Natural killer cell treated with Interleukin-12 subunit alpha and Interleukin-12 subunit beta and Interleukin-15 and Interleukin-18, amount 100 ng/mL, for 72 hours (primary cell): ENCODE data around the gene MPO. TPM values are rescaled to one million over a fixed set of nuclear protein-coding genes. Genes with fewer than 3 reads are reported as not detected.
A peak's percentile ranks its signal among the peaks of the same experiment; 100 is the strongest.

Experiments
- ATAC-seq, 2 donors: fragments of 150-1000 bp; cut with Tn5 transposase in 1 of 2; sonication (Bioruptor Pico), chemical (Tn5 transposase) in 1 of 2; 2 replicates each; pipeline ENCODE4 v1.10.0; 2021
- DNase-seq: peaks from one replicate; pipeline ENCODE4 v3.0.0; 2022; ENCODE audit warnings: low spot score
- H3K27ac Mint-ChIP-seq, 2 donors: 1 replicate in 1 of 2; 2 replicates in 1 of 2; pipeline ENCODE4 v1.8.0; 2022; ENCODE audit warnings: mixed read lengths in 2 of 2, mild to moderate bottlenecking in 1 of 2, moderate library complexity in 1 of 2
- H3K27me3 Mint-ChIP-seq, 2 donors: 1 replicate in 1 of 2; 2 replicates in 1 of 2; pipeline ENCODE4 v1.8.0; 2022; ENCODE audit warnings: mixed read lengths in 2 of 2
- H3K36me3 Mint-ChIP-seq: one replicate; pipeline ENCODE4 v1.8.0; 2022; ENCODE audit warnings: mixed read lengths
- H3K4me1 Mint-ChIP-seq, 2 donors: 1 replicate in 1 of 2; 2 replicates in 1 of 2; pipeline ENCODE4 v1.8.0; 2022; ENCODE audit warnings: low read depth in 2 of 2, mixed read lengths in 2 of 2, mild to moderate bottlenecking in 1 of 2
- H3K4me3 Mint-ChIP-seq: one replicate; pipeline ENCODE4 v1.8.0; 2022; ENCODE audit warnings: mixed read lengths
- H3K9me3 Mint-ChIP-seq: 2 replicates; pipeline ENCODE4 v1.8.0; 2022; ENCODE audit warnings: mixed read lengths
- total RNA-seq, 2 donors: library from RNA; stranded (reverse); gene quantifications; one replicate each; pipeline ENCODE4 v1.2.3, GENCODE V29; 2022

Gene MPO
- total RNA-seq, 2 donors from 2014 or later: not detected

DNA sequence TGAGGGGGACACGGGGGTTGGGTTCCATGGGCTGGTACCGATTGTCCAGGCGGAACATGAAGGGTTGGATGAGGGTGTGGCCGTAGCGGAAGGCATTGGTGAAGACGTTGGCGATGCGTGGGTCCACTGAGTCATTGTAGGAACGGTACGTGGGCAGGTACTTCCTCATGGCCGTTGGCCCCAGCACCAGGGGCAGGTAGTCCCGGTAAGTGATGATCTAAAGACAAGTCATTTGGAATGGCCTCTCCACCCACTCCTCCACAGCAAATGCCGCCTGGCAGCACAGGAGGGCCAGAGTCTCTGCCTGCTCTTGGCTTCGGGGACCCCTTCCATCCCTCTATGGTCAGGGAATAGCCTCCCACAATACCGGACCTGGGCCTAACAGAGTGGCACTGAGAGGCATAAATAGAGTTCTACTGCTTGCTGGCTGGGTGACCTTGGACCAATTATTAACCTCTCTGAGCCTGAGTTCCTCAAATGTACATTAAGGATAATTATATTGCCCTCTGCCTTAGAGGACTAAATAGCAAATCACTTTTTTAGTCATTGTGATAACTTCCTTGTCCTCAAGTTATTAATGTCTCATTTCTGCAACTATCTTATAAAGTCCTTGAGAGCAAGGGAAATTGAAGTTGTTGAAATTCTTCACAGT lies 7.2 kb downstream of the MPO start:
- ATAC-seq: no peak
- no peaks in the 10 kb centered on the region for H3K9me3 Mint-ChIP-seq
- peaks cover 0 to 13% of the 10 kb centered on the region in 2 donors for H3K27me3 Mint-ChIP-seq
- no peak for DNase-seq
- no peak overlapping the region for H3K4me3 Mint-ChIP-seq
- H3K4me1 Mint-ChIP-seq: peaks cover 0 to 2% of the 10 kb centered on the region in 2 donors
- no peaks in the 10 kb centered on the region for H3K36me3 Mint-ChIP-seq
- H3K27ac Mint-ChIP-seq: no peak overlapping the region

DNA sequence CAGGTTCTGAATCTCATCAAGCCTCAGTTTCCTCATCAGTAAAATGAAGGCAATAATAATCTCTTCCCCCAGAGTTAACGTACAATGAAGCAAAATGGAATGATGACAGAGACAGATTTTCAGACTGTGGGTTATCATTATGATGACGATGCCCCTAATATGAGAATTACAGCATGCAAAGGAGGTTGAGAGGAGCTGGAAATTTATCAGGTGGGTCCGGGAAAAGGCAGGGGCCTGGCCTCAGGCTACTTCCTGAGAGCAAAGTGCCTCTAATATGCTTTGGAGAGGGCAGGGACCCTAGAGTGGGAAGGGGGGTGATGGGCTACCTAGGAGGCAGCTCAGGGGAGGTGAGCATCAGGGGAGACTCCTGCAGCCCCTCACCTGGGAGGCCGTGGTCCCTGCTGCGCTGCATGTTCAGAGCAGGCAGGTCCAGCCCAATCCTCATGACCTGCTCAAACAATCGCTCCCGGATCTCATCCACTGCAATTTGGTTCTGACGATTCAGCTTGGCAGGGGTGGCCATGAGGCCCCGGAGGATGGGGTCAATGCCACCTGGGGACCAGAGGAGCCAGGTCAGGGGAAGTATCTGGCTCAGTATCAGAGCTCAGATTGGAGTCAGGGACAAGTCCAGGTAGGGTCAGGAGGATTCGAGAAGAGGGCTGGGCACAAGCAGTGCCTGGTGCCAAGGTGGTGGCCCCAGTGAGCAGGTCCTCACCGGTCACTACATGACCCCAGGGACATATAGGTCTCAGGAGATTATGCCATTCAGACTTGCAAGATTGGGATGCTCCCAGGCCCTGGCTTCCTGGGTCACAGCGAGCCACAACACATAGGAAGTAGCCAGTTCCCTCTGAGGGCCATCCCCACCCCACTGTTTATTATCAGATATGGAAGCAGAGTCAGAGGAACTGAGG lies 8.1 kb downstream of the MPO start:
- H3K4me1 Mint-ChIP-seq: no peaks in the 10 kb centered on the region
- peak overlapping the region in 1 of 2 donors; percentile 11 for H3K27ac Mint-ChIP-seq
- ATAC-seq: no peak
- peaks cover 0 to 4% of the 10 kb centered on the region in 2 donors for H3K27me3 Mint-ChIP-seq
- H3K36me3 Mint-ChIP-seq: no peaks in the 10 kb centered on the region
- H3K4me3 Mint-ChIP-seq: no peak overlapping the region
- DNase-seq: no peak
- no peaks in the 10 kb centered on the region for H3K9me3 Mint-ChIP-seq

DNA sequence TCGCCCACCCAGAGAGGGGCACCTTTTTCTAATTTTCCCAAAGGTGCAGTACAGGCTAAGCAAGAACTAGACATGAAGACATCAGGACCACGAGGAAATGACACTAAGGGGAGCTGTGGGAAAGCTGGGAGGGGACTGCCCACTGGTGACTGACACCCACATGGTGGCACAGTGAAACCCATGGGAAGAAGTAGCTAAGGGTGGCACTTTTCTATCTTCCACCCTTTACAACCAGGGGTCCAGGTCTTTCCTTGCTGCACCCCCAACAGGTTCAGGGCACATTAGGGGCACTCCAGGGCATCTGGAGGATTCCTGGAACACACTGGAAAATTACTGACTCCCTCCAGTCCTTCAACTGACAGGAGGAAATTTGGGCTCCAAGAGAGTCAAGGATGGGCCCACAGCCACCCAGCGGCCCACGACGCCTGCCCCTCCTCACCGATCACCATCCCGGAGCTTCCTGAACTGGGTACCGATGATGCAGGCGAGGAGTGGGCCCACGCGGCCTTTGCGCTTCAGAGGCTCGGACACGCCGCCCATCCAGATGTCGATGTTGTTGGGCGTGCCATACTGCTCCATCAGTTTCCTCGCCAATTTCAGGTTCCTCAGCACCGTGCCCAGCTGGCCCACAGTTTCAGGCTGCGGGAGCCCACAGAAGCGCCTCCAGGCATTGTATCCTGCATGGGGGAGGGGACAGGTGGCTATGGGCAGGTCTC lies 9.4 kb downstream of the MPO start:
- no peak for ATAC-seq
- Mint-ChIP-seq H3K27me3 (peaks cover 0 to 2% of the 10 kb centered on the region in 2 donors), H3K9me3 (no peaks in the 10 kb centered on the region), H3K4me1 (no peaks in the 10 kb centered on the region), H3K27ac (no peak overlapping the region), H3K36me3 (no peaks in the 10 kb centered on the region), H3K4me3 (no peak overlapping the region)
- no peak for DNase-seq

DNA sequence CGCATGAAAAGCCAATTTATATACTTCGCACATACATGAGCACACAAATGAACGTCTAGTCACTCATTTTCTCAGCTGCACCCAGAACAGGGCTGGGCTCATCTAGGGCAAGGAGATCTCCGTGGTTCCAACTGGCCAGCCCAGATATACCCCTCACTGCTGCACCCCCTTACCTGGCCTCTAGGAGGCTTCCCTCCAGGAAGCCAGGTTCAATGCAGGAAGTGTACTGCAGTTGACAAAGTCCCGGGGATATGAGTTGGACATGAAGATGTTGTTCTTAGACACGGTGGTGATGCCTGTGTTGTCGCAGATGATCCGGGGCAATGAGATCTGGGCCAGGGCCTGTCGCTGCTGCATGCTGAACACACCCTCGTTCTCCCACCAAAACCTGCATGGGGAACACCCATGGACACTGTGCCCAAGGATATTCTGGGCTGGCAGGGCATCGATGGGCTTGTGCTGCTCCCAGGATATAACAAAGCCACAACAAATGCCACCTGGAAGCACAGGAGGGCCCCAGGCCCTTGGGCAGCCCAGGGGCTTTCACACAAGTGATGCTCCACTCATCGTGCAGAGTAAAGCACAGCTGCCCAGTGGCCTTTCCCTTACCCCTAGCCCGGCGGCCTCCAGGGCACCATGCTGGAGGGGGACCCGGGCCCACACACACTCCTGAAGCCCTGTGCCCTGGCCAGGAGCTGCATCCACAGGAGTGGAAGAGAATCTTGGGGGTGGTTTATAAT lies 10.1 kb downstream of the MPO start:
- DNase-seq: no peak
- no peak for ATAC-seq
- H3K4me3 Mint-ChIP-seq: no peak overlapping the region

DNA sequence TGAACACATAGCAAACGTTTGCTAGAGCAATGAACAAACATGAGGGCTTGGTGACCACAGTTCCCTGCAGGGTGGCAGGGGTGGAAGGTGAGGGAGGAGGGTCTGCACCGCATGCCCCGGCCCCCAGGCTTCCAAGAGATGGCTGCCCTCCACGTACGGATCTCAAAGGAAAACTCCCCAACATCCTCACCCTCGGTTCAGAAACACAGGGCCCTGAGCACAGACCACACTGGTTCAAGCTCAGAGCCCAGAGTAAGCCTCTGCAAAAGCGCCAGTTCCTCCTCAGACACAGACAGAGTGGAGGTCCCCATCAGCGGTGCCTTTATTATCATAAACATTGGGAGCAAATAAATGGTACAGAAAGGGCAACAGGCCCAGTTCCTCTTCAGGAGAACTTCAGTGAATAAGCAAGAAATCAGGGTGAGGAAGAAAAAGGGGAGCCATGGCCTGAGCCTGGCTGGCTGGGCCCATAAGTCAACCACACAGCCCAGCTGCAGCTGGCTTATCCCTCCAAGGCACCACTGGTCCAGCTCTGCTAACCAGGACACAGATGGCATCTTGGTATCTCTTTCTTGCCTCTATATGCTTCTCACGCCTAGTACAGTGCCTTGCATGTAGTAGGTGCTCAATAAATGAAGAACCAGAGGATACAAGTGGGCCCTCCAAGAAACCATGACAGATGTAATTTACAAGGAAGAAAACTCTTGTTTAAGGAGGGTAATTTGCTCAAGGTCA lies 11.0 kb downstream of the MPO start:
- Mint-ChIP-seq H3K36me3 (no peaks in the 10 kb centered on the region), H3K4me3 (no peak overlapping the region), H3K9me3 (no peaks in the 10 kb centered on the region), H3K27ac (no peak overlapping the region), H3K4me1 (no peaks in the 10 kb centered on the region), H3K27me3 (peaks cover 11 to 13% of the 10 kb centered on the region in 2 donors)
- DNase-seq (no peak), ATAC-seq (no peak)

More for the DNA sequence above, 10.1 kb downstream of the MPO start:
- H3K9me3 Mint-ChIP-seq: no peaks in the 10 kb centered on the region
- no peaks in the 10 kb centered on the region for H3K36me3 Mint-ChIP-seq
- no peaks in the 10 kb centered on the region for H3K4me1 Mint-ChIP-seq
- H3K27ac Mint-ChIP-seq: no peak overlapping the region
- peaks cover 5 to 6% of the 10 kb centered on the region in 2 donors for H3K27me3 Mint-ChIP-seq

DNA sequence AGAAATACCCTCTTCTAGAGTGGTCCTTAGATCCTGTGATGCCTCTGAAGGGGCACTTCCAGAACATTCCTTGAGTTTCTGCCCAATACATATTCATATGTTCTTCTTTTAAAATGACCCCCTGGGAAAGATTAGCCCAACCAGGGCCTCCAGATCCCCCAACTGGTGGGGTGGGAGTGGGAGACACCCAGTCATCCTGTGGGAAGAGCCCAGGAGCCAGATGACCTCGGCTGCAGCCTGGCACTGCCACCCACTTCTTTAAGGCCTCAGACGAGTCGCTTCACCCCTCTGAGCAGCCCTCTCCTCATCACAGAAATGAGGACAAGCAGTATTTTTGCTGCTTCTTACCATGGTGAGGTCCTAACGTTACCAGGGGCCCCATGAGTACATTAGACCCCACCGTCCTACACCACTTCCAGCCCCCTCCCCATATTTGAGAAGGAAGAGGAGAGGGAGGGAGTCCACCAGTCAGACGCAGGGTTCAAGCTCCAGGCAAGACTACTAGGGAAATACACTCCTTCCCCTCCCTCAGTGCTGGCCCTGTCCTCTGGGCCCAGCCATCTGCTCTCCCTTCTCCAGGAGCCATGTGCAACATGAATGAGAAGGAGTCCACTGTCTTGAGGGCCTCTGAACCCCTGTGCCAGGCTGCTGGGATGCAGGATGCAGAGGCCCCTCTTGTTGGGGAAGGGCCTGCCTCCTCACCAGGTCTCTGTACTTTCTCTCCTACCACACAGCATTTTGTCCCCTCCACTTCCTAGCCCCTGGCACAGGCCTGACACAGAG lies 11.8 kb downstream of the MPO start:
- no peaks in the 10 kb centered on the region for H3K36me3 Mint-ChIP-seq
- DNase-seq (no peak), ATAC-seq (no peak)
- H3K9me3 Mint-ChIP-seq: no peaks in the 10 kb centered on the region
- no peak overlapping the region for H3K4me3 Mint-ChIP-seq
- peaks cover 18 to 20% of the 10 kb centered on the region in 2 donors for H3K27me3 Mint-ChIP-seq
- no peak overlapping the region for H3K27ac Mint-ChIP-seq
- H3K4me1 Mint-ChIP-seq: no peaks in the 10 kb centered on the region

DNA sequence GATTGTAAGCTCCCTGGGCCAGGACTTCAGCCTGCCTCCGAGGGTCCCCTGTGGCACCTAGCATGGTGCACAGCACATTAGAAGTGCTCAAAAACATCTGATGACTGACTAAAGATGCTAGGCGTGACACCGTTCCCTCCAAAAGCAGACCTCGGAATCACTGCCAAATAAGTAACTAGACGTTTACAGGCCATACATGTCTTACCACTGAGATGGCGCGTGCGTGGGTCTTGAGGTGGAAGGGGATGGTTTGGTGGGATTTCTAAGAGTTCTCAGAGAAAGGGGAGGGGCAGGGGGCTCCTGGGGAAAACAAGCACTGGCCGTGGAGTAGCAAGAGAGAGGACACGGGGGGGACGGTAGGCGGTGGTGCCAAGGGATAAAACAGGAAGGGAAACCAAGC lies 12.4 kb downstream of the MPO start:
- no peak overlapping the region for H3K4me3 Mint-ChIP-seq
- no peaks in the 10 kb centered on the region for H3K9me3 Mint-ChIP-seq
- ATAC-seq: no peak
- no peaks in the 10 kb centered on the region for H3K36me3 Mint-ChIP-seq
- DNase-seq: no peak
- no peak overlapping the region for H3K27ac Mint-ChIP-seq
- H3K27me3 Mint-ChIP-seq: peaks cover 20 to 25% of the 10 kb centered on the region in 2 donors
- H3K4me1 Mint-ChIP-seq: no peaks in the 10 kb centered on the region

DNA sequence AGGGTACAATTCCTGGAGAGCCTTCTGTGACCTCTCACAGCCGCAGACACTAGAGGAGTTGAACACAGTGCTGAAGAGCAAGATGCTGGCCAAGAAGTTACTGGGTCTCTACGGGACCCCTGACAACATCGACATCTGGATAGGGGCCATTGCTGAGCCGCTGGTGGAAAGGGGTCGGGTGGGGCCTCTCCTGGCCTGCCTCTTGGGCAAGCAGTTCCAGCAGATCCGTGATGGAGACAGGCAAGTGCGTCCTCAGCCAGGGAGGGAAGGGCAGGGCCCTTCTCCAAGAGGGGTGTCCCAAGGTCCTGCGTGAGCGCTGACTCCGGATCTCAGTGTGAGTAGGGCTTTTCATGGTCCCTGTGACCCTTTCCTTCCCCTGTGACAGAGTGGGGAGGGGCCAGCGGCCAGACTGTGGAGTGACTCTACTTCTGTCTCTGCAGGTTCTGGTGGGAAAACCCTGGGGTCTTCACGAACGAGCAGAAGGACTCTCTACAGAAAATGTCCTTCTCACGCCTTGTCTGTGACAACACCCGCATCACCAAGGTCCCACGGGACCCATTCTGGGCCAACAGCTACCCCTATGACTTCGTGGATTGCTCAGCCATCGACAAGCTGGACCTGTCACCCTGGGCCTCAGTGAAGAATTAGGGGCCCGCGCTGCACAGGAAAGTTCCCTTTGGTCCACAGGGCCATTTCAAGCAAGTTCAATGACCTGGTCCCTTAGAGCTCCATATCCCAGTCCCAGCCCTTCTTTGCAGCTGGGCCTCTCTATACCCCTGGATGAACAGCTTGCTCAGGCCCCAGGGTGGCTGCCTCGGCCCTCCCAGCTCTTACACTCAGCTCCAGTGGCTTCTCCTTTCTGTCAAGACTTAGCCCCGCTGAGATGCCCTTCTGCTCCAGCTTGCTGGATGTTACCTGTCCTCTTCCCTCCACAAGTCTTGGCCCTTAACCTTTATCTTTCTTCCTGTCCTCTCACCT lies 13.1 kb downstream of the MPO start:
- no peaks in the 10 kb centered on the region for H3K36me3 Mint-ChIP-seq
- H3K27me3 Mint-ChIP-seq: peaks cover 24 to 32% of the 10 kb centered on the region in 2 donors
- H3K4me3 Mint-ChIP-seq: no peak overlapping the region
- ATAC-seq (no peak), DNase-seq (no peak)
- no peaks in the 10 kb centered on the region for H3K9me3 Mint-ChIP-seq
- no peaks in the 10 kb centered on the region for H3K4me1 Mint-ChIP-seq
- H3K27ac Mint-ChIP-seq: no peak overlapping the region

DNA sequence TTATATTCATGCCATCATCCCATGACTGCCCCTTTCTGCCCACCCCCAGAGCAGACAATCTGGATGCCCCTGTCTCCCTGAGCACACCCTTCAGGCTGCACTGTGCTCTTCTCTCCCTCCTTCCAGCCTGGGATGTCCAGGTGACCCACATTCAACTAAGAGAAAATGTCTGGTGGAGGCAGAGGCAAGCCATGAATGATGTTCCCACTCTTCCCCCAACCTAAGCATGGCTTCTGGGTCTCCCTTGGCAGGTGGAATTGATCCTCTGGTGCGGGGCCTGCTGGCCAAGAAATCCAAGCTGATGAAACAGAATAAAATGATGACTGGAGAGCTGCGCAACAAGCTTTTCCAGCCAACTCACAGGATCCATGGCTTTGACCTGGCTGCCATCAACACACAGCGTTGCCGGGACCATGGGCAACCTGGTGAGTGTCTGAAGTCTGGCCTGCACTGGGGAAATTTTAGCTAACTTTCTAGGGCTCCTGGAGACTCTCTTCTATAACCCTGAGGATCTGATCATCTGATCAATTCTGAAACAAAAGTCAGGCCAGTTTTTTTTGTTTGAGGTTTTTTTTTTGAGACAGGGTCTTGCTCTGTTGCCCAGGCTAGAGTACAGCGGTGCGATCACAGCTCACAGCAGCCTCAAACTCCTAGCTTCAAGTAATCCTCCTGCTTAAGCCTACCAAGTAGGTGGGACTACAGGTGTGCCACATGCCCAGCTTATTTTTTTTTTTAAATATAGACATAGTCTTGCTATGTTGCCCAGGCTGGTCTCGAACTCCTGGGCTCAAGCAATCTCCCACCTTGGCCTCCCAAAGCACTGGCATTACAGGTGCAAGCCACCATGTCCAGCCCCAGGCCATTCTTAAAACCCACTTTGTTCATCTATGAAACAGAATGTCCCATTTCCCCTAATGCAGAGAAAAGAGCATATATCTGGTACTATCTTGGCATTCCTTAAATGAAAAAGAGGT lies 14.5 kb downstream of the MPO start:
- Mint-ChIP-seq H3K4me1 (no peaks in the 10 kb centered on the region), H3K36me3 (no peaks in the 10 kb centered on the region), H3K4me3 (no peak overlapping the region), H3K27me3 (peaks cover 35 to 46% of the 10 kb centered on the region in 2 donors), H3K27ac (no peak overlapping the region), H3K9me3 (no peaks in the 10 kb centered on the region)
- no peak for ATAC-seq
- DNase-seq: no peak

DNA sequence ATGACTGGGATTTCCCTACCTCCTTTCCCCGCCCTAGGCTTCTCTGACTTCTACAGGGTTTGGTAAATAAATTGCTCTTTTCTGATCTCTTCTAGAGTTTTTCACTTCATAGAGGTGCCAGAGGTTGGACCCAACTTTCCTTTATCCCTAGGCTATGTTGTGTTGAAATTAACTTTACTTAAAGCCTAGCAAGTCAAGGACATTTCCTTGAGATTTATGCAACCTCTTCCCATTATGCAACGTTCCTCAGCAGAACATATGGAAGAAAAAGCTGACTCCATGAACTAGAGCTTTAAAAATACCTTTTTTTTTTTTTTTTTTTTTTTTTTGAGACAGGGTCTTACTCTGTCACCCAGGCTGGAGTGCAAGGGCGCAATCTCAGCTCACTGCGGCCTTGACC lies 15.5 kb downstream of the MPO start:
- no peaks in the 10 kb centered on the region for H3K36me3 Mint-ChIP-seq
- DNase-seq: no peak
- H3K27ac Mint-ChIP-seq: no peak overlapping the region
- no peaks in the 10 kb centered on the region for H3K4me1 Mint-ChIP-seq
- no peaks in the 10 kb centered on the region for H3K9me3 Mint-ChIP-seq
- no peak for ATAC-seq
- H3K27me3 Mint-ChIP-seq: peaks cover 41 to 55% of the 10 kb centered on the region in 2 donors
- no peak overlapping the region for H3K4me3 Mint-ChIP-seq
